Measurements from ENCODE around the gene SYK.

DNA sequence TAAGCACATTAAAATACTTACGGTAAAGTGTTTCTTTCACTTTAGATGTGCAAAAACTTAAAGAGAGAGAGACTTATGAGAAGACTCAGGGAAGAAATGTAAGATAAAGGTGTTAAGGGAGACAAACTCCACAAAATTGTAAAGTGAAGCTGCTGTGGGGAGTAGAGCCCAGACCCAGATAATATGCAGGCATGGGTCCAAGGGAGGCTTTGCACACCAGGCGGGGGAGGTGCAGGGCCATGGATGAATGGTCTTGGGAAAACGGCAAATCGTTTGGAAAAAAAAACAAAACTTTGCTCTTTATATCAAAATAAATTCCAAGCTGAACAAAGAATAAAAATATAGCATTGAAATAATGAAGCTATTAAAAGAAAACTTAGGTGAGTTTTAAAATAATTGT lies 9.1 kb downstream of the SYK start:
- no peak for TF ChIP-seq POLR2A (IDR thresholded peaks at IDR 0.05)
- TF ChIP-seq, protein P1, sequence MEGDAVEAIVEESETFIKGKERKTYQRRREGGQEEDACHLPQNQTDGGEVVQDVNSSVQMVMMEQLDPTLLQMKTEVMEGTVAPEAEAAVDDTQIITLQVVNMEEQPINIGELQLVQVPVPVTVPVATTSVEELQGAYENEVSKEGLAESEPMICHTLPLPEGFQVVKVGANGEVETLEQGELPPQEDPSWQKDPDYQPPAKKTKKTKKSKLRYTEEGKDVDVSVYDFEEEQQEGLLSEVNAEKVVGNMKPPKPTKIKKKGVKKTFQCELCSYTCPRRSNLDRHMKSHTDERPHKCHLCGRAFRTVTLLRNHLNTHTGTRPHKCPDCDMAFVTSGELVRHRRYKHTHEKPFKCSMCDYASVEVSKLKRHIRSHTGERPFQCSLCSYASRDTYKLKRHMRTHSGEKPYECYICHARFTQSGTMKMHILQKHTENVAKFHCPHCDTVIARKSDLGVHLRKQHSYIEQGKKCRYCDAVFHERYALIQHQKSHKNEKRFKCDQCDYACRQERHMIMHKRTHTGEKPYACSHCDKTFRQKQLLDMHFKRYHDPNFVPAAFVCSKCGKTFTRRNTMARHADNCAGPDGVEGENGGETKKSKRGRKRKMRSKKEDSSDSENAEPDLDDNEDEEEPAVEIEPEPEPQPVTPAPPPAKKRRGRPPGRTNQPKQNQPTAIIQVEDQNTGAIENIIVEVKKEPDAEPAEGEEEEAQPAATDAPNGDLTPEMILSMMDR (IDR thresholded peaks at IDR 0.05 in 4 of 5, conservative IDR thresholded peaks at IDR 0.05 in 1 of 5), result no peak
